GM23248 (cell line): Measurements from ENCODE around the gene CFAP61.

Source experiments
- EZH2 ChIP-seq: fragments of 200-600 bp; sonication (generic); IDR thresholded peaks from 2 replicates; pipeline ENCODE4 v1.6.1; 2018; ENCODE audit warnings: antibody characterized with exemption, mild to moderate bottlenecking; ENCODE audit not compliant: insufficient read depth, poor library complexity, severe bottlenecking
- EZH2phosphoT487 ChIP-seq: fragments of 200-600 bp; sonication (generic); IDR thresholded peaks from 2 replicates; pipeline ENCODE4 v1.6.1; 2018; ENCODE audit warnings: antibody characterized with exemption, moderate library complexity, mild to moderate bottlenecking, low read depth; ENCODE audit not compliant: insufficient read depth

- TF ChIP-seq EZH2phosphoT487 (no peak), EZH2 (no peak)
Measured at GRCh38 chr20:20409331-20409730, 357.0 kb downstream of the CFAP61 start.
